ENCODE results near the gene CHST8.

Gene CHST8

GRCh38 chr19:33641261-33641660, 19.5 kb downstream of the CHST8 start:
- DNase-seq (ENCODE audit: low read depth): no peak
- H3K4me3 ChIP-seq (ENCODE audit: low read length): no peak overlapping the region
- TF ChIP-seq CTCF (conservative IDR thresholded peaks at IDR 0.05; ENCODE audit: low read depth, low read length): no peak

- no peak overlapping the region for H3K4me3 ChIP-seq (ENCODE audit: low read length)
- DNase-seq (ENCODE audit: low read depth): no peak
- no peak for TF ChIP-seq CTCF (conservative IDR thresholded peaks at IDR 0.05; ENCODE audit: low read depth, low read length)
Measured at GRCh38 chr19:33641956-33642498, 20.3 kb downstream of the CHST8 start.

GRCh38 chr19:33644284-33644836, 22.6 kb downstream of the CHST8 start:
- TF ChIP-seq CTCF (conservative IDR thresholded peaks at IDR 0.05; ENCODE audit: low read depth, low read length): no peak
- no peak for DNase-seq (ENCODE audit: low read depth)
- H3K4me3 ChIP-seq (ENCODE audit: low read length): no peak overlapping the region

GRCh38 chr19:33646306-33646705, 24.6 kb downstream of the CHST8 start:
- TF ChIP-seq CTCF (conservative IDR thresholded peaks at IDR 0.05; ENCODE audit: low read depth, low read length): no peak
- DNase-seq (ENCODE audit: low read depth): no peak

GRCh38 chr19:33647146-33647545, 25.4 kb downstream of the CHST8 start:
- no peak for TF ChIP-seq CTCF (conservative IDR thresholded peaks at IDR 0.05; ENCODE audit: low read depth, low read length)
- DNase-seq (ENCODE audit: low read depth): no peak
- H3K4me3 ChIP-seq (ENCODE audit: low read length): no peak overlapping the region

More at GRCh38 chr19:33646306-33646705, 24.6 kb downstream of the CHST8 start:
- H3K4me3 ChIP-seq (ENCODE audit: low read length): no peak overlapping the region

GRCh38 chr19:33649627-33650305, 28.0 kb downstream of the CHST8 start:
- no peak for DNase-seq (ENCODE audit: low read depth)
- TF ChIP-seq CTCF (conservative IDR thresholded peaks at IDR 0.05; ENCODE audit: low read depth, low read length): no peak
- H3K4me3 ChIP-seq (ENCODE audit: low read length): no peak overlapping the region

- no peak overlapping the region for H3K4me3 ChIP-seq (ENCODE audit: low read length)
- TF ChIP-seq CTCF (conservative IDR thresholded peaks at IDR 0.05; ENCODE audit: low read depth, low read length): no peak
- no peak for DNase-seq (ENCODE audit: low read depth)
Measured at GRCh38 chr19:33653684-33654083, 31.9 kb downstream of the CHST8 start.
